PFSK-1 (cell line): Measurements from ENCODE around the gene AMDHD1.

ENCODE experiments used
- FOXP2 ChIP-seq: optimal IDR thresholded peaks from 2 replicates; pipeline ENCODE3; 2011; ENCODE audit warnings: borderline replicate concordance, control low read depth, inconsistent platforms; ENCODE audit not compliant: insufficient read depth; ENCODE audit errors: extremely low read length, extremely low read depth
- POLR2AphosphoS5 ChIP-seq: IDR thresholded peaks from 2 replicates; pipeline ENCODE4 v1.6.1; 2012; ENCODE audit warnings: low read depth, mild to moderate bottlenecking, control low read depth, low read length, moderate library complexity
- SIN3A ChIP-seq: IDR thresholded peaks from 2 replicates; pipeline ENCODE4 v1.6.1; 2012; ENCODE audit warnings: mild to moderate bottlenecking, low read length, moderate library complexity, borderline replicate concordance; ENCODE audit not compliant: insufficient read depth
- TAF1 ChIP-seq: IDR thresholded peaks from 2 replicates; pipeline ENCODE4 v1.6.1; 2012; ENCODE audit warnings: low read length, control low read depth, borderline replicate concordance; ENCODE audit not compliant: insufficient read depth
- TF ChIP-seq, protein P1 (sequence below), 2 experiments: IDR thresholded peaks; 2 replicates each; pipeline versions ENCODE4 v1.6.1 to v1.8.0; 2011 to 2012; ENCODE audit warnings: low read depth in 2 of 2, low read length in 2 of 2, control low read depth in 1 of 2, inconsistent platforms in 1 of 2, mild to moderate bottlenecking in 1 of 2, moderate library complexity in 1 of 2; ENCODE audit not compliant: insufficient read depth in 1 of 2

AMDHD1 gene

DNA sequence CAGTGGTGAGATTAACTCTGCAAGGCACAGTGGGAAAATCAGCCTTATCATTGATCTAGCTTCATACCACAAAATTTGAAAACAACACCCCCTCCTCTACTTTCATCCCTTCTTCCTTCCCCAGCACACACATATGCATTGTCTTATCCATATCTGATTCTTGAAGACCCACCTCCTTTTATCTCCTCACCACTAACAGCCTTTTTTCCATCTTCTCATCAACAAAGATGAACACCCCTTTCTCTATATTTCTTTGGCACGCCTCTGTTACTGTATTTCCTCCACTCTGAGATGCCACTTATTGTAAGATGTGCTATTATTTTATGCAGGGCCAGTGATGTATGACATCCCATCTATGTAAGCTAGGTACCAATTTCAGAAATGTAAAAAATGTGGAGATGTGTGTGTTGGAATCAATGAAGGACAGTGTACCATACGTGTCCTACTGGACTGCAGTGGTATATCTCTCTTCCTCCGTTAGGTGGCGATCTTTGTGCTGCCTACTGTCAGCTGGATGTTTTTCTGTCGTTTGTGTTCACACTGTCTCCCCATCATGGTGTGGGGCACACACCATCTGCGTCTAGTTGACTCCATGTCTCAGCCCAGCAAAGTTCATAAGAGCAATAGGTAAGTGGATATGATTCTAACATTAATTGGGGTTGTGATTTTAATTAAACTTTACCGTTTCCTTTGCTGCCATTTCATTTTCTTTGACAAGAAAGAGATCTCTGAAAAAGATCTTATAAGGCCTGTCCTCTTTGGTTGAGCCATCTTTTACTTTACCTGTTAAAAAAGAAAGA is 24.7 kb upstream of the AMDHD1 start:
- TF ChIP-seq FOXP2 = no peak
- TF ChIP-seq, protein P1, sequence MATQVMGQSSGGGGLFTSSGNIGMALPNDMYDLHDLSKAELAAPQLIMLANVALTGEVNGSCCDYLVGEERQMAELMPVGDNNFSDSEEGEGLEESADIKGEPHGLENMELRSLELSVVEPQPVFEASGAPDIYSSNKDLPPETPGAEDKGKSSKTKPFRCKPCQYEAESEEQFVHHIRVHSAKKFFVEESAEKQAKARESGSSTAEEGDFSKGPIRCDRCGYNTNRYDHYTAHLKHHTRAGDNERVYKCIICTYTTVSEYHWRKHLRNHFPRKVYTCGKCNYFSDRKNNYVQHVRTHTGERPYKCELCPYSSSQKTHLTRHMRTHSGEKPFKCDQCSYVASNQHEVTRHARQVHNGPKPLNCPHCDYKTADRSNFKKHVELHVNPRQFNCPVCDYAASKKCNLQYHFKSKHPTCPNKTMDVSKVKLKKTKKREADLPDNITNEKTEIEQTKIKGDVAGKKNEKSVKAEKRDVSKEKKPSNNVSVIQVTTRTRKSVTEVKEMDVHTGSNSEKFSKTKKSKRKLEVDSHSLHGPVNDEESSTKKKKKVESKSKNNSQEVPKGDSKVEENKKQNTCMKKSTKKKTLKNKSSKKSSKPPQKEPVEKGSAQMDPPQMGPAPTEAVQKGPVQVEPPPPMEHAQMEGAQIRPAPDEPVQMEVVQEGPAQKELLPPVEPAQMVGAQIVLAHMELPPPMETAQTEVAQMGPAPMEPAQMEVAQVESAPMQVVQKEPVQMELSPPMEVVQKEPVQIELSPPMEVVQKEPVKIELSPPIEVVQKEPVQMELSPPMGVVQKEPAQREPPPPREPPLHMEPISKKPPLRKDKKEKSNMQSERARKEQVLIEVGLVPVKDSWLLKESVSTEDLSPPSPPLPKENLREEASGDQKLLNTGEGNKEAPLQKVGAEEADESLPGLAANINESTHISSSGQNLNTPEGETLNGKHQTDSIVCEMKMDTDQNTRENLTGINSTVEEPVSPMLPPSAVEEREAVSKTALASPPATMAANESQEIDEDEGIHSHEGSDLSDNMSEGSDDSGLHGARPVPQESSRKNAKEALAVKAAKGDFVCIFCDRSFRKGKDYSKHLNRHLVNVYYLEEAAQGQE (IDR thresholded peaks at IDR 0.05; ENCODE audit: insufficient read depth in 1 of 2, low read depth in 2 of 2, low read length in 2 of 2) = no peak
- TF ChIP-seq TAF1 = no peak
- no peak for TF ChIP-seq POLR2AphosphoS5
- TF ChIP-seq SIN3A = no peak

DNA sequence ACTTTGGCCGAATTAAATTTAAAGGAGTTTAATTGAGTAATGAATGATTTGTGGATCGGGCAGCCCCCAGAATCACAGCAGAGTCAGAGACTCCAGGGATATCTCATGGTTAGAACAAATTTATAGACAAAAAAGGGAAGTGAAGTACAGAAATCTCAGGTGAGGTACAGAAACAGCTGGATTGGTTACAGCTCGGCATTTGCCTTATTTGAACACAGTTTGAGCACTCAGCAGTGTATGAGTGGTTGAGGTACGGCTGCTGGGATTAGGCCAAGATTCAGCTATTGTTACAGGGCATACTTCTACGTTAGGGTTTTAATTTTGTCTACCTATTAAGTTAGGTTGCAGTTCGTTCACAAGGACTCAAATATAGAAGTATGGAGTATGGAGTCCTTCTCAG is 24.0 kb upstream of the AMDHD1 start:
- TF ChIP-seq TAF1 (no peak), POLR2AphosphoS5 (no peak), FOXP2 (no peak), SIN3A (no peak)
- TF ChIP-seq, protein P1 (IDR thresholded peaks at IDR 0.05; ENCODE audit: insufficient read depth in 1 of 2, low read depth in 2 of 2, low read length in 2 of 2) = no peak

DNA sequence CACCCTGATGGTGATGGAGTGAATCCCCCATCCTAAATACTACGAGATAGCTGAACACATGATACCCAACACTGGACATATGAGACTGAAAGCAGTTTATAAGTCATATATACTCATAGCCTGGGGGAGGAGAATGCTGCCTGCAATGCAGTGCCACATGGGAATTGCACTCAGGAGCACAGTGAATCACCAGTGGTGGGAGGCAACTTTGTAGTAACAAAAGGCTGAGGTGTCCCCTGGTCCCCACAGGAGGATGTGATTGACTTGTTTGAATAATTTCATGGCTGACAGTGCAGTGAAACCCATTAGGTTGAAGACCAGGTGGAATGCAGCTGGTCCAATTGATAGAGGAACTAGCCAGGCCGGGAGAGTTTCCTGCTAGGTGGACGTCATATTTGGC is 20.9 kb upstream of the AMDHD1 start:
- TF ChIP-seq SIN3A = no peak
- TF ChIP-seq FOXP2 = no peak
- TF ChIP-seq POLR2AphosphoS5 = no peak
- no peak for TF ChIP-seq TAF1
- TF ChIP-seq, protein P1 (IDR thresholded peaks at IDR 0.05; ENCODE audit: insufficient read depth in 1 of 2, low read depth in 2 of 2, low read length in 2 of 2) = no peak

DNA sequence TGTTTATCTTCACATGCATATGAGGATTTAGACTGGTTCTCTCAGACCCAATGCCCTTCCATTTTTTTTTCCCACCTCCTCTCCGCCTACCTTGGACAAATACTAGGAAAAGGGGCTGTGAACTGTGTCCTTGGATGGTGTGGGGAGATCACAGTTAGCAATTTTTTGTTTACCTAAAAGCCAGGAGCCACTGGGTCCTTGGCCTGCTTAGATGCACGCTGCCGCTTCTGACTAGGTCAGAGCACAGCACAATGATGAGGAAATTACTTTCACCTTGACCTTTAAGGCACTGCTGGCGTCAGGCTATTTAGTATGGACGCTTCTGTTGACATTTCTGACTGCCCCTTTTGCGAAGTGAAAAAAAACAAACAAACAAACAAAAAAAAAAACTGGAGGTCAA is 2.6 kb upstream of the AMDHD1 start:
- TF ChIP-seq POLR2AphosphoS5 (no peak), TAF1 (no peak), SIN3A (no peak)
- TF ChIP-seq, protein P1 (IDR thresholded peaks at IDR 0.05; ENCODE audit: insufficient read depth in 1 of 2, low read depth in 2 of 2, low read length in 2 of 2) = no peak
